Measurements from ENCODE around the gene SLAIN2.

- TF ChIP-seq, protein P1, sequence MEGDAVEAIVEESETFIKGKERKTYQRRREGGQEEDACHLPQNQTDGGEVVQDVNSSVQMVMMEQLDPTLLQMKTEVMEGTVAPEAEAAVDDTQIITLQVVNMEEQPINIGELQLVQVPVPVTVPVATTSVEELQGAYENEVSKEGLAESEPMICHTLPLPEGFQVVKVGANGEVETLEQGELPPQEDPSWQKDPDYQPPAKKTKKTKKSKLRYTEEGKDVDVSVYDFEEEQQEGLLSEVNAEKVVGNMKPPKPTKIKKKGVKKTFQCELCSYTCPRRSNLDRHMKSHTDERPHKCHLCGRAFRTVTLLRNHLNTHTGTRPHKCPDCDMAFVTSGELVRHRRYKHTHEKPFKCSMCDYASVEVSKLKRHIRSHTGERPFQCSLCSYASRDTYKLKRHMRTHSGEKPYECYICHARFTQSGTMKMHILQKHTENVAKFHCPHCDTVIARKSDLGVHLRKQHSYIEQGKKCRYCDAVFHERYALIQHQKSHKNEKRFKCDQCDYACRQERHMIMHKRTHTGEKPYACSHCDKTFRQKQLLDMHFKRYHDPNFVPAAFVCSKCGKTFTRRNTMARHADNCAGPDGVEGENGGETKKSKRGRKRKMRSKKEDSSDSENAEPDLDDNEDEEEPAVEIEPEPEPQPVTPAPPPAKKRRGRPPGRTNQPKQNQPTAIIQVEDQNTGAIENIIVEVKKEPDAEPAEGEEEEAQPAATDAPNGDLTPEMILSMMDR (IDR thresholded peaks at IDR 0.05; ENCODE audit: low read depth, low read length, poor library complexity, severe bottlenecking) = no peak
- no peak for TF ChIP-seq EZH2phosphoT487 (IDR thresholded peaks at IDR 0.05; ENCODE audit: borderline replicate concordance, low read length)
These were observed 129.2 kb downstream of the SLAIN2 start for GRCh38 chr4:48470570-48470969.
